CD4-positive, CD25-positive, alpha-beta regulatory T cell (primary cell): ENCODE results near the gene LHX3. TPM values are rescaled to one million over a fixed set of nuclear protein-coding genes. Genes with fewer than 3 reads are reported as not detected.

ENCODE experiments used
- ATAC-seq, 2 donors: fragments of 150-1000 bp; cut with Tn5 transposase; one replicate each; pipeline ENCODE4 v1.10.0; 2021; ENCODE audit warnings: low read depth in 2 of 2, moderate number of reproducible peaks in 2 of 2, moderate library complexity in 1 of 2
- DNase-seq, 3 donors: peaks; one replicate each; pipeline versions ENCODE4 v3.0.0 to v3.0.0-alpha.2; 2012 to 2022; ENCODE audit warnings: mixed read lengths in 1 of 3
- H3K27ac ChIP-seq: one replicate; pipeline ENCODE4 v1.7.0; 2013; ENCODE audit warnings: mild to moderate bottlenecking, low read length; ENCODE audit not compliant: insufficient read depth, poor library complexity, severe bottlenecking
- H3K27me3 ChIP-seq: one replicate; pipeline ENCODE4 v1.7.0; 2013; ENCODE audit warnings: low read length; ENCODE audit not compliant: control insufficient read depth, insufficient read depth
- H3K36me3 ChIP-seq: one replicate; pipeline ENCODE4 v1.7.0; 2013; ENCODE audit warnings: mild to moderate bottlenecking, low read length, moderate library complexity; ENCODE audit not compliant: control insufficient read depth, insufficient read depth
- H3K4me1 ChIP-seq: 2 replicates; pipeline ENCODE4 v1.7.0; 2013; ENCODE audit warnings: mild to moderate bottlenecking, low read length; ENCODE audit not compliant: insufficient read depth, control insufficient read depth, poor library complexity, severe bottlenecking
- H3K4me3 ChIP-seq: one replicate; pipeline ENCODE4 v1.7.0; 2013; ENCODE audit warnings: low read depth, mild to moderate bottlenecking, low read length, moderate library complexity
- H3K9me3 ChIP-seq, 2 experiments: 1 replicate in 1 of 2; 2 replicates in 1 of 2; pipeline ENCODE4 v1.7.0; 2013; ENCODE audit warnings: low read length in 2 of 2, mild to moderate bottlenecking in 1 of 2, moderate library complexity in 1 of 2; ENCODE audit not compliant: control insufficient read depth in 2 of 2
- H3K27ac Mint-ChIP-seq, 3 donors: one replicate each; pipeline ENCODE4 v1.8.0; 2020 to 2022; ENCODE audit warnings: mild to moderate bottlenecking in 3 of 3, mixed read lengths in 3 of 3, moderate library complexity in 2 of 3
- H3K27me3 Mint-ChIP-seq: one replicate; pipeline ENCODE4 v1.8.0; 2022; ENCODE audit warnings: mild to moderate bottlenecking, mixed read lengths
- H3K36me3 Mint-ChIP-seq: one replicate; pipeline ENCODE4 v1.8.0; 2020; ENCODE audit warnings: mixed read lengths
- H3K4me1 Mint-ChIP-seq, 4 donors: one replicate each; pipeline ENCODE4 v1.8.0; 2020 to 2022; ENCODE audit warnings: mixed read lengths in 4 of 4, mild to moderate bottlenecking in 1 of 4
- H3K4me3 Mint-ChIP-seq, 4 donors: one replicate each; pipeline ENCODE4 v1.8.0; 2020 to 2022; ENCODE audit warnings: mild to moderate bottlenecking in 4 of 4, mixed read lengths in 4 of 4, moderate library complexity in 3 of 4
- H3K9me3 Mint-ChIP-seq, 7 donors: one replicate each; pipeline ENCODE4 v1.8.0; 2020 to 2022; ENCODE audit warnings: mixed read lengths in 7 of 7, mild to moderate bottlenecking in 3 of 7, moderate library complexity in 2 of 7
- polyA plus RNA-seq, 4 donors: library from polyadenylated mRNA; unstranded; fragments of 300-500 nt; fragmentation: Illumina TruSeq; gene quantifications; one replicate each; pipeline ENCODE4 v1.2.3, GENCODE V29; 2021
- total RNA-seq: library from RNA; stranded (reverse); gene quantifications from one replicate; pipeline ENCODE4 v1.2.3, GENCODE V29; 2022

The LHX3 gene
- total and polyA plus RNA-seq, 5 donors from 2014 or later: not detected

DNA sequence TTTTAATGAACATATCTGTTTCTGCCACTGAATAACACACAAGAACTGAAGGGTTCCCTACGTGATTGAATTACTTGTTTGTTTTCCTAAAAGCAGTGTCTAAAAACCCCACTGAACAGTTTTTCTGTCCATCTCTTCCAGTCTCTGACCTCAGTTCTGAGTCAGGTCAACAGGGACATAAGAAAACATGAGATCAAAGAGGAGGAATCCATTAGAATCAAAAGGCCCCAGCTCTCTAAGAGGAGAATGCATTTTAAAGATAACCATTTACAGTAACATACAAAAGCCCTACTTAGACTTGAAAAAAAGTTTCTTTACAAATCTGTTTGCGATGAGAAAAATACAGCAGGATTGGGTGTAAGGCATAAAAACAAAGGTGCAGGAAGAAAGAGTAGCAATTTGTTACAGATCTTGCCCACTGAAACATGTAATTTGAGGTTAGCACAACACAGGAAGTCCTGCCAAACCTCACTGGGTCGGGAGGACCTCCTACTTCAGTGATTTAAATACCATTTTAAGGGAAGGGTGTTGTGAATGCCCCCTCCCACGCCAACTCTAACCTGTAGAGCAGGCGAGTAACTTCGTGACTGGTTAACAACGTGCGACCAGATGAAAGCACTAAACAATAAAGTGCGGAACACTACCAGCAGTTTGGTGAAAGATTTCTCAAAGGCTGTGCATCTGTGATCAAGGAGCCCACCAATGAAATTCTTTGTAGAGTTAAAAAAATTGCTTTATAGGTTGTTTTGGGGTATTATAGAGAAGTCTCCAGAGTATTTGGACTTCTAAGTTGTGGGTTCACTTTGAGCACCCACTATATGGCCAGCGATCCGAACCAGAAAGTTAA, 39.4 kb upstream of the LHX3 start:
- no peaks in the 10 kb centered on the region for H3K9me3 ChIP-seq
- peak overlapping the region; percentile 74 for H3K4me3 ChIP-seq
- H3K27ac Mint-ChIP-seq: peak overlapping the region; percentile 88 to 94 (median 93)

DNA sequence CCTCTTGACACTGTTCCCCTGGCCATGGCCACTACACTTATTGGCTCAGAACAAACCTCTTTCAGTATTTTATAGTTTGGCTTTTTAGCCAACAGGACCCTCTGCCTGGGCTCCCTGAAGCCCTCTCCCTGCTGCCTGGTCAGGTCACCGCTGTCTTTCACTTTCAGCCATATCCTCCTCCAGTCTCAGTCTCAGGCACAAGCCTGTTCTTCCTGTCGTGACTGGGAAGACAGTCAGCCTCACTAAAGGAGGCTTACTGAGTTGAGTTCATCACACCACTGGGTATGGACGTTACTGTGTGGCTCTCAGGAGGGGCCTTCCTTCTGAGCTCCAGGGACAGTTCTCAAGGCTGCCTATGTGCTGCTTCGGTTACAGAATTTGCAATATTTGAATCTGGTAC, 38.7 kb upstream of the LHX3 start:
- peak overlapping the region; percentile 64 for H3K27ac ChIP-seq
- no peaks in the 10 kb centered on the region for H3K9me3 ChIP-seq
- no peak for ATAC-seq
- Mint-ChIP-seq H3K4me3 (peak overlapping the region; percentile 93 to 99 (median 94)), H3K4me1 (peaks cover 19 to 63% (median 32%) of the 10 kb centered on the region in 4 donors), H3K27ac (peak overlapping the region; percentile 88 to 94 (median 93)), H3K36me3 (no peaks in the 10 kb centered on the region), H3K9me3 (no peaks in the 10 kb centered on the region), H3K27me3 (no peaks in the 10 kb centered on the region)
- H3K4me1 ChIP-seq: peaks cover 36% of the 10 kb centered on the region
- DNase-seq: peak in 1 of 3 donors; percentile 23
- no peaks in the 10 kb centered on the region for H3K36me3 ChIP-seq
- H3K27me3 ChIP-seq: no peaks in the 10 kb centered on the region
- H3K4me3 ChIP-seq: peak overlapping the region; percentile 74

More for the DNA sequence above, 39.4 kb upstream of the LHX3 start:
- Histone ChIP-seq H3K4me1 (peaks cover 36% of the 10 kb centered on the region), H3K36me3 (no peaks in the 10 kb centered on the region), H3K27me3 (no peaks in the 10 kb centered on the region), H3K27ac (peak overlapping the region; percentile 64)
- DNase-seq (peak in 2 of 3 donors; percentile 50 to 79), ATAC-seq (peak in 1 of 2 donors; percentile 10)
- H3K9me3 Mint-ChIP-seq: no peaks in the 10 kb centered on the region
- H3K4me3 Mint-ChIP-seq: peak overlapping the region; percentile 93 to 99 (median 94)
- H3K4me1 Mint-ChIP-seq: peaks cover 19 to 57% (median 32%) of the 10 kb centered on the region in 4 donors
- no peaks in the 10 kb centered on the region for H3K36me3 Mint-ChIP-seq
- H3K27me3 Mint-ChIP-seq: no peaks in the 10 kb centered on the region

DNA sequence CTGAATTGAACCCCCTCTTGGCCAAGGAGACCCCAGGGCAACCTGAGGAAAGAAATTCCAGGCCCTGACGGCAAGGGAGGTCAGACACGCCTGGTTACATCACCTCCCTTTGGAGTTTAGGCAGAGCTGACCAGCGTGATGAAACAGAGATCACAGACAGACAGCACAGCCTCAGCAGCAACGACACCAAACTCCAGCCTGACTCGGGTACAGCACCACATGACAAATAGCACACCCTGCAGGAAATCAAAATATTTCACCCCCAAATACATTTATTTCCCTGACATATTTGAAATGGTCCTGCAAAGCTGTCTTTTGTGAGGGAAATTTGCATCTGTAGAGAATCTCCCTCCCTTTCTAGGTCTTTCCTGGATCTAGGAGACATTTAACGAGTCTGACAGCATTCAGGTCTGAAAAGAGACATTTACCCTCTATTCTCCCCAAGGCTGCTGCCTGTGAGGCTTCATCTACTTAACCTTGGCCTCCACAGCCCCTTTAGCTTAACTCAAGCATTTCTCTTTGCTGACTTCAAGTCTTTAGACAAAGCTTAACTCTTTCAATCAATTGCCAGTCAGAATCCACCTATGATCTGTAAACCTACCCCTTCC, 38.1 kb upstream of the LHX3 start:
- H3K9me3 ChIP-seq: no peaks in the 10 kb centered on the region
- peaks cover 36% of the 10 kb centered on the region for H3K4me1 ChIP-seq
- H3K4me1 Mint-ChIP-seq: peaks cover 19 to 68% (median 32%) of the 10 kb centered on the region in 4 donors
- no peaks in the 10 kb centered on the region for H3K36me3 ChIP-seq
- H3K27me3 Mint-ChIP-seq: no peaks in the 10 kb centered on the region
- no peak for ATAC-seq
- peak overlapping the region; percentile 64 for H3K27ac ChIP-seq
- H3K9me3 Mint-ChIP-seq: no peaks in the 10 kb centered on the region
- H3K36me3 Mint-ChIP-seq: no peaks in the 10 kb centered on the region
- peak in 1 of 3 donors; percentile 29 for DNase-seq
- H3K27ac Mint-ChIP-seq: peak overlapping the region; percentile 81 to 94 (median 93)
- peak overlapping the region; percentile 93 to 99 (median 94) for H3K4me3 Mint-ChIP-seq
- no peaks in the 10 kb centered on the region for H3K27me3 ChIP-seq
- H3K4me3 ChIP-seq: peak overlapping the region; percentile 74

DNA sequence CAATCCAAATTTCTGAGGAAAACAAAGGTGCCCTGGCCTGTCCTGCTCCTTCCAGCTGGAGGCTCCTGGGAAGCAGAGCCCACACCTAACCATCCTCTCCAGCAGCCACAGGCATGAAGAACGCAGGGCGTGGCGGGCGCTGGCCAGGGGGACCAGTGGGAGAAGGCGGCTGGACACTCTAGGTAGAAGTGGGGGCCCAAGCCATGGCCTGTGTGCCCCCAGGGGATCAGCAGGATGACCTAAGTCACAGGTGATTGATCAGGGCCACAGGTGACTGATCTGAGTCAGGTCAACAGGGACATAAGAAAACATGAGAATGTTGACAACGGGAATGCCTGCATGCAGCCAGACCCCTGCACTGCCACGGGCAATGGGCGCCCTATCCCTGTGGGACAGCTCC, 37.3 kb upstream of the LHX3 start:
- H3K27ac Mint-ChIP-seq: peak overlapping the region in 1 of 3 donors; percentile 31
- H3K4me1 Mint-ChIP-seq: peaks cover 19 to 72% (median 32%) of the 10 kb centered on the region in 4 donors
- Histone ChIP-seq H3K27me3 (no peaks in the 10 kb centered on the region), H3K9me3 (no peaks in the 10 kb centered on the region), H3K36me3 (no peaks in the 10 kb centered on the region), H3K27ac (no peak overlapping the region), H3K4me3 (no peak overlapping the region), H3K4me1 (peaks cover 36% of the 10 kb centered on the region)
- no peaks in the 10 kb centered on the region for H3K9me3 Mint-ChIP-seq
- ATAC-seq (no peak), DNase-seq (no peak)
- H3K4me3 Mint-ChIP-seq: peak overlapping the region in 1 of 4 donors; percentile 96
- H3K27me3 Mint-ChIP-seq: no peaks in the 10 kb centered on the region
- H3K36me3 Mint-ChIP-seq: no peaks in the 10 kb centered on the region

DNA sequence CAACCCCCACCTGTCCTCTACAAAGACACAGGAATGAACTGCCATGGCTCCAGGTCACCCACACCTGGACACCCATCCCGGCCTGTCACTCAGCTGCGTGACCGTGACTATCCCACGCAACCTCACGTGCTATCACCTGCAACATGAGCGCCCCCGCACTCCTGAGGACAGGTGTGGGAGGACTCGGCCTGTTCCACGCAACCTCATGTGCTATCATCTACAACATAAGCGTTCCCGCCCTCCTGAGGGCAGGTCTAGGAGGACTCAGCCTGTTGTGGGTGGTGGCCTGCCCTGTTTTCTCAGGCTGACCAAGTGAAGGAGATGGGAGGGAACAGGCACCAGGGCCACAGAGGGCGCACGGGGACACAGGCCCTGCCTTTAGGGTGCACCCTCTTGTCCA, 36.6 kb upstream of the LHX3 start:
- DNase-seq (no peak), ATAC-seq (no peak)
- H3K27me3 Mint-ChIP-seq: no peaks in the 10 kb centered on the region
- Histone ChIP-seq H3K9me3 (no peaks in the 10 kb centered on the region), H3K36me3 (no peaks in the 10 kb centered on the region), H3K27me3 (no peaks in the 10 kb centered on the region), H3K27ac (no peak overlapping the region), H3K4me3 (no peak overlapping the region), H3K4me1 (peaks cover 36% of the 10 kb centered on the region)
- H3K27ac Mint-ChIP-seq: no peak overlapping the region
- H3K9me3 Mint-ChIP-seq: no peaks in the 10 kb centered on the region
- peak overlapping the region in 2 of 4 donors; percentile 21 to 25 for H3K4me3 Mint-ChIP-seq
- H3K4me1 Mint-ChIP-seq: peaks cover 19 to 72% (median 32%) of the 10 kb centered on the region in 4 donors
- H3K36me3 Mint-ChIP-seq: no peaks in the 10 kb centered on the region

DNA sequence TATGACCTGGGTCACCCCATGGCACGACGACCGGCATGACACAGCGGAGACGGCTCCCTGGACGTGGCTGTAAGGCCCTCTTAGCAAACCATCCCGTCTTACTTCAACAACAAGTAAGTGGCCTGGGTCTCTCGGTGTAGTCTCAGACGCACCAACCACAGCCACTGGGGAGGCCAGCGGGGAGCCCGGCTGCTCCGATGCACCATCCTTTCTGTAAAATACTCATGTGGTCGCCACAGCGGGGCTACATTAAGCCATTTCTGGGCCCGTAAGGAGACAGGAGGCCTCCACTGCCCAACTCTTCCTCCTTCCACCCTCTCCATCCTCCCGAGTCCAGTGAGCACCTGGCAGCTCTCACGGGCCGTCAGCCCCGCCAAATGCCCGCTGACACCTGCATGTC, 36.0 kb upstream of the LHX3 start:
- no peak overlapping the region for H3K27ac Mint-ChIP-seq
- H3K27me3 ChIP-seq: no peaks in the 10 kb centered on the region
- H3K36me3 ChIP-seq: peaks cover 4% of the 10 kb centered on the region
- H3K27me3 Mint-ChIP-seq: no peaks in the 10 kb centered on the region
- H3K36me3 Mint-ChIP-seq: no peaks in the 10 kb centered on the region
- ATAC-seq (no peak), DNase-seq (no peak)
- no peaks in the 10 kb centered on the region for H3K9me3 ChIP-seq
- no peak overlapping the region for H3K27ac ChIP-seq
- H3K4me3 ChIP-seq: no peak overlapping the region
- H3K4me3 Mint-ChIP-seq: peak overlapping the region in 1 of 4 donors; percentile 25
- peaks cover 33% of the 10 kb centered on the region for H3K4me1 ChIP-seq
- no peaks in the 10 kb centered on the region for H3K9me3 Mint-ChIP-seq
- H3K4me1 Mint-ChIP-seq: peaks cover 19 to 68% (median 32%) of the 10 kb centered on the region in 4 donors

DNA sequence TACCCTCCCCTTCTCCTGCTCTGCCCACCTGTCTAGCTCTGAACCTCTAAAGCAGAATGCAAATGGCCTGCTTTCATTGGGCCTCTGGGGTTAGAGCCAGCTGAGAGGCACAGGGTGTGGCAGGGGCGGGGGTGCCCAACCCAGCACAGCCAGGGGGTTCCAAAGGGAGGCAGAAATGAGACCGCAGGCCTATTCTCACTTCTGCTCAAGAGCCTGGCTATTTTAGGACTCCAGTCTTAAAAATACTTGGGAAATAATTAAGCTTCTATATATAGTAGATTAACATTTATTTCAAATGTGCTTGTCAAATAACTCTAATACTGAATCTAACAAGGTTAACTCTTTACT, 35.0 kb upstream of the LHX3 start:
- ATAC-seq: no peak
- H3K27ac Mint-ChIP-seq: no peak overlapping the region
- no peak for DNase-seq

More for the DNA sequence above, 35.0 kb upstream of the LHX3 start:
- no peak overlapping the region for H3K4me3 Mint-ChIP-seq
- no peaks in the 10 kb centered on the region for H3K27me3 Mint-ChIP-seq
- Histone ChIP-seq H3K27me3 (no peaks in the 10 kb centered on the region), H3K9me3 (no peaks in the 10 kb centered on the region), H3K27ac (no peak overlapping the region), H3K4me1 (peaks cover 29% of the 10 kb centered on the region), H3K4me3 (no peak overlapping the region), H3K36me3 (peaks cover 10% of the 10 kb centered on the region)
- peaks cover 3% of the 10 kb centered on the region for H3K36me3 Mint-ChIP-seq
- no peaks in the 10 kb centered on the region for H3K9me3 Mint-ChIP-seq
- H3K4me1 Mint-ChIP-seq: peaks cover 19 to 66% (median 31%) of the 10 kb centered on the region in 4 donors
